ENCODE results near the gene MANBA. TPM values are rescaled to one million over a fixed set of nuclear protein-coding genes. Genes with fewer than 3 reads are reported as not detected.

MANBA gene
- total RNA-seq, 1 experiment from 2014 or later = 14.5 TPM

DNA sequence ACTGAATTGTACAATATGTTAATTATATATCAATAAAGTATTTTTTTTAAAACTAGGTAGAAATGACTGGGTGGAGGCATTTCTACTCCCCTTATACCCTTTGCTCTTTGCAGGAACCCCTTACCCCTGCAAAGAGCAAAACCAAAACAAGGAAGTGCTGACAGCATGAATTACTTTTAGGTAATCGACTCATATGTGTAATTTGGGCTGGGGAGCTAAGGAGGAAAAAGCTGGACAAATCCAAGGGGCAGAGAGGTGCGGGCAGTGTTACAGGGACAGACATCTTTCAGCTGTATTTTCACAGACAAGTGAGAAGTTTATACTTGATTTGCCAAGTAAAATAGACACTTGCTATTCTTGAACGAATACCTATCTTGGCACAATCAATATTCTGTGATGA, 35.5 kb downstream of the MANBA start:
- H3K4me1 ChIP-seq (ENCODE audit: control insufficient read depth, insufficient read depth, low read length) = no peaks in the 10 kb centered on the region
- H3K4me3 ChIP-seq (ENCODE audit: low read depth in 2 of 2, low read length in 2 of 2) = no peak overlapping the region
- H3K9me3 ChIP-seq (ENCODE audit: control insufficient read depth, insufficient read depth, low read depth, low read length) = no peaks in the 10 kb centered on the region
- no peak for DNase-seq (ENCODE audit: low read depth, low spot score)
- BruUV-seq (replicated peaks) = no TSS peak
- TF ChIP-seq SIN3A (IDR thresholded peaks at IDR 0.05; ENCODE audit: borderline replicate concordance, insufficient read depth, low read depth, low read length) = no peak
- TF ChIP-seq TCF7L2 (IDR thresholded peaks at IDR 0.05; ENCODE audit: low read depth, low read length) = no peak
- TF ChIP-seq, protein P1, sequence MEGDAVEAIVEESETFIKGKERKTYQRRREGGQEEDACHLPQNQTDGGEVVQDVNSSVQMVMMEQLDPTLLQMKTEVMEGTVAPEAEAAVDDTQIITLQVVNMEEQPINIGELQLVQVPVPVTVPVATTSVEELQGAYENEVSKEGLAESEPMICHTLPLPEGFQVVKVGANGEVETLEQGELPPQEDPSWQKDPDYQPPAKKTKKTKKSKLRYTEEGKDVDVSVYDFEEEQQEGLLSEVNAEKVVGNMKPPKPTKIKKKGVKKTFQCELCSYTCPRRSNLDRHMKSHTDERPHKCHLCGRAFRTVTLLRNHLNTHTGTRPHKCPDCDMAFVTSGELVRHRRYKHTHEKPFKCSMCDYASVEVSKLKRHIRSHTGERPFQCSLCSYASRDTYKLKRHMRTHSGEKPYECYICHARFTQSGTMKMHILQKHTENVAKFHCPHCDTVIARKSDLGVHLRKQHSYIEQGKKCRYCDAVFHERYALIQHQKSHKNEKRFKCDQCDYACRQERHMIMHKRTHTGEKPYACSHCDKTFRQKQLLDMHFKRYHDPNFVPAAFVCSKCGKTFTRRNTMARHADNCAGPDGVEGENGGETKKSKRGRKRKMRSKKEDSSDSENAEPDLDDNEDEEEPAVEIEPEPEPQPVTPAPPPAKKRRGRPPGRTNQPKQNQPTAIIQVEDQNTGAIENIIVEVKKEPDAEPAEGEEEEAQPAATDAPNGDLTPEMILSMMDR (IDR thresholded peaks at IDR 0.05) = no peak
- no peak for TF ChIP-seq POLR2AphosphoS5 (IDR thresholded peaks at IDR 0.05; ENCODE audit: low read depth, low read length)
- TF ChIP-seq, protein P2, sequence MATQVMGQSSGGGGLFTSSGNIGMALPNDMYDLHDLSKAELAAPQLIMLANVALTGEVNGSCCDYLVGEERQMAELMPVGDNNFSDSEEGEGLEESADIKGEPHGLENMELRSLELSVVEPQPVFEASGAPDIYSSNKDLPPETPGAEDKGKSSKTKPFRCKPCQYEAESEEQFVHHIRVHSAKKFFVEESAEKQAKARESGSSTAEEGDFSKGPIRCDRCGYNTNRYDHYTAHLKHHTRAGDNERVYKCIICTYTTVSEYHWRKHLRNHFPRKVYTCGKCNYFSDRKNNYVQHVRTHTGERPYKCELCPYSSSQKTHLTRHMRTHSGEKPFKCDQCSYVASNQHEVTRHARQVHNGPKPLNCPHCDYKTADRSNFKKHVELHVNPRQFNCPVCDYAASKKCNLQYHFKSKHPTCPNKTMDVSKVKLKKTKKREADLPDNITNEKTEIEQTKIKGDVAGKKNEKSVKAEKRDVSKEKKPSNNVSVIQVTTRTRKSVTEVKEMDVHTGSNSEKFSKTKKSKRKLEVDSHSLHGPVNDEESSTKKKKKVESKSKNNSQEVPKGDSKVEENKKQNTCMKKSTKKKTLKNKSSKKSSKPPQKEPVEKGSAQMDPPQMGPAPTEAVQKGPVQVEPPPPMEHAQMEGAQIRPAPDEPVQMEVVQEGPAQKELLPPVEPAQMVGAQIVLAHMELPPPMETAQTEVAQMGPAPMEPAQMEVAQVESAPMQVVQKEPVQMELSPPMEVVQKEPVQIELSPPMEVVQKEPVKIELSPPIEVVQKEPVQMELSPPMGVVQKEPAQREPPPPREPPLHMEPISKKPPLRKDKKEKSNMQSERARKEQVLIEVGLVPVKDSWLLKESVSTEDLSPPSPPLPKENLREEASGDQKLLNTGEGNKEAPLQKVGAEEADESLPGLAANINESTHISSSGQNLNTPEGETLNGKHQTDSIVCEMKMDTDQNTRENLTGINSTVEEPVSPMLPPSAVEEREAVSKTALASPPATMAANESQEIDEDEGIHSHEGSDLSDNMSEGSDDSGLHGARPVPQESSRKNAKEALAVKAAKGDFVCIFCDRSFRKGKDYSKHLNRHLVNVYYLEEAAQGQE (IDR thresholded peaks at IDR 0.05; ENCODE audit: insufficient read depth in 1 of 2, low read depth in 2 of 2, low read length in 1 of 2) = no peak
- H3K36me3 ChIP-seq (ENCODE audit: control insufficient read depth, insufficient read depth, low read length) = no peaks in the 10 kb centered on the region
- H3K27ac ChIP-seq (ENCODE audit: low read length) = no peak overlapping the region
- no peaks in the 10 kb centered on the region for H3K27me3 ChIP-seq (ENCODE audit: control insufficient read depth, insufficient read depth, low read length)
- intact Hi-C loops (cut with micrococcal nuclease; ENCODE audit: unreplicated experiment) = no loop called here
- no peak for ATAC-seq
- in situ Hi-C loops (cut with HindIII; ENCODE audit: low pct_unique_long_range_greater_than_20kb, low sequenced_read_pairs) = no loop called here
- POLR2A ChIA-PET = no interaction called here
- CTCF ChIA-PET = no interaction called here

DNA sequence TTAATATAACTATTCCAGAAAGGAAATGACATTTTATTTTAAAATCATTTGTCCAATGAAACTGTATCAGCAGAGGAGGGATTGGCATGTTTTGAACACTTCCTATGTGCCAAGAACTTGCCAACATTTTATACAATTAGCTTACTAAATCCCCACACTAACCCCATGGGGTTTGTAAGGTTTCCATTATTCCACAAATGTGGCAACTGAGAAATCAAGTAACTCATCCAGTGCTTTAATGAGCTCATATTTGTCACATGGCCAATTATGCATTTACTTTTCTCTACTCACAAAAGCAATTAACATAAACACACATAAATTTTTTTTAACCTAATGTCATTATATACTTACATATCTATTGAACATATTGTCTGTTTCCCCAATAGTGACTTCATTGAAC, 37.3 kb downstream of the MANBA start:
- in situ Hi-C loops (cut with HindIII; ENCODE audit: low pct_unique_long_range_greater_than_20kb, low sequenced_read_pairs) (no loop called here), intact Hi-C loops (cut with micrococcal nuclease; ENCODE audit: unreplicated experiment) (no loop called here)
- DNase-seq (ENCODE audit: low read depth, low spot score) = no peak
- TF ChIP-seq SIN3A (IDR thresholded peaks at IDR 0.05; ENCODE audit: borderline replicate concordance, insufficient read depth, low read depth, low read length) (no peak), TCF7L2 (IDR thresholded peaks at IDR 0.05; ENCODE audit: low read depth, low read length) (no peak), POLR2AphosphoS5 (IDR thresholded peaks at IDR 0.05; ENCODE audit: low read depth, low read length) (no peak)
- TF ChIP-seq, protein P2 (IDR thresholded peaks at IDR 0.05; ENCODE audit: insufficient read depth in 1 of 2, low read depth in 2 of 2, low read length in 1 of 2) = no peak
- TF ChIP-seq, protein P1 (IDR thresholded peaks at IDR 0.05) = no peak
- Histone ChIP-seq H3K4me3 (ENCODE audit: low read depth in 2 of 2, low read length in 2 of 2) (no peak overlapping the region), H3K4me1 (ENCODE audit: control insufficient read depth, insufficient read depth, low read length) (no peaks in the 10 kb centered on the region), H3K9me3 (ENCODE audit: control insufficient read depth, insufficient read depth, low read depth, low read length) (no peaks in the 10 kb centered on the region), H3K36me3 (ENCODE audit: control insufficient read depth, insufficient read depth, low read length) (no peaks in the 10 kb centered on the region), H3K27me3 (ENCODE audit: control insufficient read depth, insufficient read depth, low read length) (no peaks in the 10 kb centered on the region), H3K27ac (ENCODE audit: low read length) (no peak overlapping the region)
- POLR2A ChIA-PET = no interaction called here
- ATAC-seq = no peak
- BruUV-seq (replicated peaks) = no TSS peak
- CTCF ChIA-PET = no interaction called here
